HG03354 (cell line): ENCODE data around the gene GCNT1.
A peak's percentile ranks its signal among the peaks of the same experiment; 100 is the strongest.
"Not testable (repeated sequence)": the region's sequence is repeated elsewhere in the genome, so short reads cannot be mapped to it uniquely, and the experiment has no call there.

Source experiments
- ATAC-seq: cut with Tn5 transposase; IDR thresholded peaks from one replicate; pipeline ENCODE4 v1.9.1; 2021; ENCODE audit warnings: mild to moderate bottlenecking; ENCODE audit not compliant: unreplicated experiment, poor library complexity, severe bottlenecking

The GCNT1 gene

DNA sequence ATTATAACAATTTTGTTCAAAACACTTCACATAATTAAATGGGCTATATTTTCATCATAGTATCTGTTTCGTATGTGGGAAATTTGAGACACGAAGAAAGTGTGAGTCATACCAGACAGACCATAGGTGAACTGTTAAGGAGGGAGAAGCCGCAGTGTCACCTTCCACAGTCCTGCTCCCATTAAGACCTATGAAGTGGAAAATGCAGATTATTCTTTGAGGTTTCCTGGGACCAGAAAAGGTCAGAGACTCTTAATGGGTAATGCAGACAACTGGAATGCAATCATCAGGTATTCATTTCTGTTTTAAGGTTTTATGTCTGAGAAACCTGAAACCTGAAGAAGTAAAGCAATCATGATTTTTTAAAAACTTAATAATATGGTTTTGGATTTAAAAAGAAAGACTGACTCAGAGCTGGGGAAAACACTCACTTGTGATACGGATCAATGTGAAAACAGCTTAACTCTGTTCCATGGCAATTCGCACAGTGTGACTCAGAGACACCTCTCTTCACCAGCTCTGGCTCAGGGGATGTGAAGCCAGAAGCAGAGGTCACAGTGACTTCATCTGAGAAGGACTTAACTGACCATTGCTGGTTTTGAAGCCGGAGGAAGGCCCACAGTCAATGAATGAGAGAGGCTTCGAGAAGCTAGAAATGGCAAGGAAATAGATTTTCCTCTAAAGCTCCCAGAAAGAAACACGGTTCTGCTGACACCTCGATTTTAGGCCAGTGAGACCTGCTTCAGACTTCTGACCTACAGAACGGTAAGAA, 17.2 kb upstream of the GCNT1 start:
- ATAC-seq, result peak; percentile 77

DNA sequence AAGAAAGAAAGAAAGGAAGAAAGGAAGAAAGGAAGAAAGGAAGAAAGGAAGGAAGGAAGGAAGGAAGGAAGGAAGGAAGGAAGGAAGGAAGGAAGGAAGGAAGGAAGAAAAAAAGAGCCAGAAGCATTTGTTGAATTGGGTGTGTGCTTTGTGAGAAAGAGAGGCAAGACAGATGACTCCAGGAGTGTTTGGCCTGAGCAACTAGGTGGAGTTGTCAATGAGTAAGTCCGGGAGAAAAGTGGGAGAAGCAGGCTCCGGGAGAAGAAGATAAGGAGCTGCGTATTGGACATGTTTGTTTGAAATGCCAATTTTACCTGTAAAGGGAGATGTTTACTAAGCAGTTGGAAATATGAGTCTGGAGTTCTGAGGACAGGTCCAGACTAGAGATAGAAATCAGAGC, 15.1 kb upstream of the GCNT1 start:
- no peak for ATAC-seq

DNA sequence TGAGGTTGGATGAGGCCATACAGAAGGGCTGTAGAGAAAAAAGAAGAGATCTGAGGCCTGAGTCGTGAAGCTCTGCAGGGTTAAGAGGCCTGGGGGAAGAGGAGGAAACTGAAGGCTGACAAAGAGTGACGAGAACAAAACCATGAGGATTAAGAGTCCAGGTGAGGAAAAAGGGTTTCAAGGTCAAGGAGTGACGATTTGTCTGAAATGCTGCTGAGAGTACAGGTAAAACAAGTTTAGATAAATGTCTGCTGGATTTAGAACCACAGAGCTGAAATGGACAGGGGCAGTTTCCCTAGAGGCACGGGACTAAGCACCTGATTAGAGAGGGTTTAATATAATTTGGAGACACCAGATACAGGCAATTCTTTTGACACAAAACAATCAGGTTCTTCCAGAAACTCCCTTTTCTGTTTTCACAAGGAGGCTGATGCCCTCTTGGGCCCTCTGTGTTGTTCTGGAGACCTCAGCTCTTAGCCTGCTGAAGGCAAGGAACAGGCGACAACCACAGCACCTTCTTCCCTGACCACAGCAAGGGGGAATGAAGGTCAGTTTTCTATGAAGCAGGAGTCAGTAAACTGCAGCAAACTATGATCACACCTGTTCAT, 14.6 kb upstream of the GCNT1 start:
- no peak for ATAC-seq

DNA sequence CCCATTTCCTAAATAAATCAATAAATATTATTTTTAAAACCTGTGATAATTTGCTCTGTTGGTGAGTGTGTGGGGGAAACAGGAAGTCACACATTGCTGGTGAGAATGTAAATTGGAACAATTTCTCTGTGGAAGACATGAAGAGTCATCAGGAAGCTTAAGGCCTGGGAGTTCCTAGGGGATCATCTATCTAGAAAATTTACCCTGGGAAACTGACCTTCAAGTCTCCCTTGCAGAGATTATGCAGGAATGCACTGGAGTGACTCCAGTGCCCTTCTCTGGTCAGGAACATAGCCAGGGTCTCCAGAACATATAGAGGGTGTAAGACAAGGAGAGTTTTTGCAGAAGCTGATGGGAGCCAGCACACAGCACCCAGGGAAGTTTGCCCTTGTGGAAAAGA, 13.0 kb upstream of the GCNT1 start:
- ATAC-seq, result no peak

DNA sequence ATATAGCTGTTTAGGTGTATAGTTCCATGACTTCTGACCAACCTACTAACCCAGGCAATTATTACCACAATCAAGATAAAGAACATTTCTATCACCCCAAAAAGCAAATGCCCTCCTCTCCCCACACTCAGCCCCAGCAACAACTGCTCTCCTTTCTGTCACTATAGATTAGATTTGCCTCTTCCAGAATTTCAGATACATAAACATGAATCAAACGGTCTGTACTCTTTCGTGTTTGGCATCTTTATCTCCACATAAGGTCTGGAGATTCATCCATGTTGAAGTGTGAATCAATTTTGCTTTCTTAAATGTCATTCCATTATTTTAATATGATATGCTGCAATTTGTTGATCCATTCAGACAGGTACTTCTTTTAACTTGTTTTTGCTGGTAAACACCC, 10.5 kb upstream of the GCNT1 start:
- ATAC-seq, result no peak

DNA sequence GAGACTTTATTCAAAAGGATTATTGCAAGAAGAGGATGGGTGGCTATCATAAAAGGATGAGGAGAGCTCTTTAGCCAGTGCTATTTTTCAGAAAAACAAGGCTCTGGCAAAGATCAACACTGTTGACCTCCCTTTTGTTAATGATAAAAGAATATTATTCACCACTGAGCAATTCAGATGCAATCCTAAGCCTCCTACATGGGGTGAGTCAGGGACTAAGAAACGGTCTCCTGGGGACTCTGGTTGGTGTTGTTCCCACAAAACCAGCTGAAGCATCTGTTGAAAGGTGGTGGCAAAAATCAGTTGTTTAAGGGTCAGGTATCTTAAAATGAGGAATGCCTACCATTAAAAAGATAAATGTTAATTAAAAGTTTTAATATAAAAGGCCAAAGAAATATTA, 7.7 kb upstream of the GCNT1 start:
- ATAC-seq, result no peak

DNA sequence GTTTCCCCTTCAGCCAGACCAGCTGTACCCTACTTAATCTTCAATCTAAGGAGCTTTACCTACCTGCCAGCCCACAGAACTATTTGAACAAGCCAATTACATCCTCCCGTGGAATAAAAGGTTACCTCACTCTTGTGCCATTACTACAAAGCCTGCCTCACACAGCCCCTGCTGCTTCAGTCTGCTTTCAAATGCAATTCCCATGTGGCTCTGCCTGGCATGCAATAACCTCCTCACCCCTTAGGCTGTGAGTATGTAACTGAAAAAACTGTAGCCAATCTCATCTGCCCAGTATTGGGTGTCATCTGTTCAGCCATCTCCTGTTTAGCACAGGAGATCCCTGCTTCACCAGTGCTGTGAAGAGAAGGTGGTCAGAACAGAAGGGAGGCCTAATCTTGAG, 6.1 kb upstream of the GCNT1 start:
- ATAC-seq, result no peak

DNA sequence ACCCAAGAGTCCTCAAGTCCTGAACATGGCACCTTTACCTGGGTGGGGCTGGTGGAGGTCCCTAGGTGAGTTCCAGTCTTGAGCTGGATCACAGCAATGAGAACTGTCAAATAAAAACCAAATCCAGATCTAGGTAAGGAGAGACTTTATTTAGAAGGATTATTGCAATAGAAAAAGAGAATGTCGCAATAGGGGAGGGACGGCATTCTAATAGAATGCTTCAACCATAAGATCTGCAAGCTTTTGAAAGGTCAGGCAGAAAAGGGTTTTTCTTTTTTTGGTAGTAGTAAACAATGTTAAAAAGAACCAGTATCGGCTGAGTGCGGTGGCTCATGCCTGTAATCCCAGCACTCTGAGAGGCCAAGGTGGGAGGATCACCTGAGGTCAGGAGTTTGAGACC, 5.2 kb upstream of the GCNT1 start:
- no peak for ATAC-seq

DNA sequence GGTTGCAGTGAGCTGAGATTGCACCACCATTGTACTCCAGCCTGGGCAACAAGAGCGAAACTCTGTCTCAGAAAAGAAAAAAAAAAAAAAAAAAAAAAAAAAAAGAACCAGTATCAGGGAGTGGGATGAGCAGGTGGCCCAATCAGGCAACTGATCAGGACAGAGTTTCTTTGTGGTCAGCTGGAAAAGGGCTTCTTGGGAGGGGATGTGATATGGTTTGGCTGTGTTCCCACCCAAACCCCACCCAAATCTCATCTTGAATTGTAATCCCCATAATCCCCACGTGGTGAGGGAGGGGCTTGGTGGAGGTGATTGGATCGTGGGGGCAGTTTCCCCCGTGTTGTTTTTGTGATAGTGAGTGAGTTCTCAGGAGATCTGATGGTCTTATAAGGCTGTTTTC, 4.7 kb upstream of the GCNT1 start:
- no peak for ATAC-seq

DNA sequence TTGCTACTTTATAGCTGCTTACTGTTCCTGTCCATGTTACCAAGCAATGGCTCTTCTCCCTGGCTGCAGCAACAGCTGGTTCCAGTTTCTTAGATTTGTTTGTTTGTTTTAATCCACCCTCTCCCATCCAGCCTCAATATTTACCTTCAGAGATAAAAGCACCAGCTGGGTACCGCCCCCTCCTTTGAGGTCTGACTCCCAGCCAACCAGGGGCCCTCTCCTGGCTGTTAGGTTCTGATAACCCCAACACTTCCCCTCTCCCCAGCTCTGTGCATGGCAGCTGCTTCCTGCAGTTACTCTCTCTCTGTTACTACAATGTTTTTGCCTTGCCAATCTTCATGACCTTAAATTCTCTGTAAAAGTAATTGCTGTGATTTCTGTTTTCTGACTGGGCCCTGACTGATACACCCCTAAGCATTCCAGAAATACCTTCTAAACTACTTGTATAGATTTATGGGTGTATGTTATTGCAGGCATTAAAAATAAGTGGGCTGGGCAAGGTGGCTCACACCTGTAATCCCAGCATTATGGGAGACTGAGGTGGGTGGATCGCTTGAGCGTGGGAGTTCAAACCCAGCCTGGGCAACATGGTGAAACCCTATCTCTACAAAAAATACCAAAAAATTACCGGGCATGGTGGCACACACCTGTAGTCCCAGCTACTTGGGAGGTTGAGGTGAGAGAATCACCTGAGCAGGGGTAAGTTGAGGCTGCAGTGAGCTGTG, 2.6 kb upstream of the GCNT1 start:
- peak; percentile 29 for ATAC-seq

DNA sequence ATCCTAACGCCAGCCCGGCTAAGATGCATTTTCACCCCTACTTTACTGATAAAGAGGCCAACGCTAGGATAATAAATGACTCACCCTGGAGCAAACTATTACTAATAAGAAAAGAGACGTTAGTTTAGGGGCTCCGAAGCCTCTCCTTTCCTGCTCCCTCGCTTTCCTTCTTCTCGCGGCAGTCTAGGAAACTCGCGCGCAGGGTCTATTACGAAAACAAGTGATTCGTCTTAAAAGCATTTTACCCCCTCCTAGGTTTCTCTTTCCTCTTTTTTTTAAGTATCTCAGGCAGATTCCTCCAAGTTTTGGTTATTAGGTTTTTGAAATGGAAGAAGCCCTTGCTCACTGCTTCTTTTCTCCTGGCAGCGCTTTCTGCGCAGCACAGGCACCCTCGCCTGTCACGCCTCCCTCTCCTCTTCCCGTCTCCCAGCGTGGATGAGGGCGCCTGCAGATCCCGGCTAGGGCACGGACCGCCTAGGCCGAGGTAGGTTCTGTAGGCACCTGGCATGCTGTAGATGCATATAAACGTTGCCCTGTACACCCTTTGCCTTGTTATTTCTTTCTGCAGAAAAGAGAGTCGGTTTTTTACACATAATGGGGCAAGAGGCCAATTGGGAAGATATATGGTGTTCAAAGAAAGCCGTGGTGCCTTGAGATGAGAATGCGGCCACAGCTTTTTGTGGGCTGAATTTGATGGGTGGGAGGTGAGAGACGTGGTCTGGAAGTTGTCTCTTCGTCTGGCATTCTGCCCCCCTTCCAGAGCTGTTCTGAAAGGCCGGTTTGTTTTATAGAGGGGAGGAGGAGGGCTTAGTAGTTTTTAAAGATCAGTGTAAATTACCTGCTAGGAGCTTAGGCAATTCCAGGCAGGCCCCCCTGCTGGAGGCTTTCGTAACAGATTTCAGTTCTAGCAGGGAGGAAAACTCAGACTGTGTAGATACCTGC, 983 bp downstream of the GCNT1 start:
- ATAC-seq, result peak; percentile 4

DNA sequence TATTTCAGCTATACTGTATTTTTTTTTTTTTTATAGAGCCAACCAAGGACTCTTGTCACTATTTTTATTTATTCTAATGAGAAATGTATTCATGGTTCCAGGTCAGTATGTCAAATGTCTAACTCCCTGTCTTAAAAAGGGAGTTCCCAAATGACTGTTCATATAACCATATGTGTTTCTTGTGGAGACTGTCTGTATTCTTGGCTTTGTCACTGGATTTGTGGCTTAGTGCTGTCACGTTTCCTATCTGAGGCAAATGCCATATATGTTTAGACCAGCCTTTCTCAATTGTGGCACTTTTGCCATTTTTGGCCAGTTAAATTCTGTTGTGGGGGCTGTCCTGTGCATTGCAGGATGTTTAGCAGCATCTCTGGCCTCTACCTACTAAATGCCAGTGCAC, 3.1 kb downstream of the GCNT1 start:
- ATAC-seq, result no peak

DNA sequence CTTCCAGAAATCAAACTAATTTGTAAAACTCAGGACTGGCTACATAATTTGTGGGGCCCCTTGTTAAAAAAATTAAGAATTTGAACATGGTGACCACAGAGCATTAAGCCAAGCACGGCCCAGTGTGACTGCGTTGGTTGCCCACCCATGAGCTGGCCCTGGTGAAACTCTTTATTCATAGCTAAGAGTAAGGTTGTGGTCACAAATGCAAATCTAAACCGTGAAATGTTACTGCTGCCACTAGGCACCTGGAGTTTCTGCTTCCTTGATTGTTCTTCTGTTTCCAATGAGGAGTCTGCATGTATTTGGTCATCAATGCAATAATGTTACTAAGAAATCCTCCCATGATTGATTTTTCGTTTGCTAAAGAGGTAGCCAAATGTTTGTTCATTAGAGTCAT, 4.2 kb downstream of the GCNT1 start:
- ATAC-seq, result peak; percentile 40

DNA sequence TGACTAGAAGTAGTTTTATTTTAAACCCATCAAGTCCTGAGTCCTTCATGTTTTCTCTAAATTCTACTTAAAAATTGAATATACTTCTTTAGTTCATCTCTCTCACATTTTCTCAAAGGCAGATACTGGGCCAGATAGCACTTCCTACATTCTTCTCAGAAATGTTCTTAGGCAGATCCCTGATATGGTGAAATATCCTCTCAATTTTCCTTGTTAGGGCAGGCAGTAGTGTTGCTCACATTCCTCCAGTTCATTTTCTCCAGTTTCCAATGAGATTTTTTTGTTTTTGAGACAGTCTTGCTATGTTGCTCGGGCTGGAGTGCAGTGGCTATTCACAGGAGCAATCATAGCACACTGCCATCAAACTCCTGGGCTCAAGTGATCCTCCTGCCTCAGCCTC, 5.7 kb downstream of the GCNT1 start:
- ATAC-seq, result no peak

DNA sequence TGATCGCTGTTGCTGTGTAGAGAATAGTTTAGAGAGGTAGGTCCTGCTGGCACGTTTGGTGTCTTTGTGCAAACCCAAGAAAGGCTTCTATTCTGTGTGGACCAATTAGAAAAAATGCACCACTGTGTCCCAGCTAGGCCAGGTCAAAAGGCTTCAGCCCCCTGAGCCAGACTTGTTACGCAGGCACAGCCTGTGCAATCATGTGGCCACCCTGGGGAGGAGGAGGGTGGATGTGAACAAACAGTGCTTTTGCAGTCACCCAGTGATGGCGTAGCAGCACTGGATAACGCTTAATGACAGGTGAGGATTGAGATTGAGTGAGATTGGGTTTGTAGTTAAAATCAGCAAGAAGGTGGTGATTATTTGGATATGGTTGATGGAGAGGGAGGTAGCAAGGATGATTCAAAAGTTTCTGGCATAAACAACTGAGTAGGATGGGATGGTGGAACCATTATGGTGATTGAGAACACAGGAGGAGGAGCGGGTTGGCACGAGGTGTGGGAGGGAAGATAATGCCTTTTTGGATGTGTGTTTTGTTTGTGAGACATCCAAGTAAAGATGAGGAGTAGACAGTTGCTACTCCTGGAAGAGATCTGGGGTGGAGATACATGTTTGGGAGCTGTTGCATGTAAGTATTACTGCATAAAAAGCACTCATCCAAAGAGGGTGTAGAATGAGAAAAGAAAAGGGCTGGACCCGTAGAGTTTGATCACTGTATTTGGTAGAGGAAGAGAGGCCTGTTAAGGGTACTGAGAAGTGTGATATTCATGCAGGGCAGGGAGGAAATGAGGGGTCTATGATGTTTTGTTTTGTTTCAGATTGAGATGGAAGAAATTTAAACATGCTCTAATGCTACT, 6.7 kb downstream of the GCNT1 start:
- no peak for ATAC-seq

DNA sequence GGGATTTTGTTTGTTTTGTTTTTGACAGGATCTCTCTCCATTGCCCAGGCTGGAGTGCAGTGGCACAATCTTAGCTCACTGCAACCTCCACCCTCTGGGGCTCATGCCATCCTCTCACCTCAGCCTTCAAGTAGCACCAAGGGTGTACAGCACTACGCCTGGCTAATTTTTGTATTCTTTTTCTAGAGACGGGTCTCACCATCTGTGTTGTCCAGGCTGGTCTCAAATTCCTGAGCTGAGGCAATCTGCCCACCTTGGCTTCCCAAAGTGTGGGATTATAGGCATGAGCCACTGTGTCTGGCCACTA, 7.3 kb downstream of the GCNT1 start:
- no peak for ATAC-seq

DNA sequence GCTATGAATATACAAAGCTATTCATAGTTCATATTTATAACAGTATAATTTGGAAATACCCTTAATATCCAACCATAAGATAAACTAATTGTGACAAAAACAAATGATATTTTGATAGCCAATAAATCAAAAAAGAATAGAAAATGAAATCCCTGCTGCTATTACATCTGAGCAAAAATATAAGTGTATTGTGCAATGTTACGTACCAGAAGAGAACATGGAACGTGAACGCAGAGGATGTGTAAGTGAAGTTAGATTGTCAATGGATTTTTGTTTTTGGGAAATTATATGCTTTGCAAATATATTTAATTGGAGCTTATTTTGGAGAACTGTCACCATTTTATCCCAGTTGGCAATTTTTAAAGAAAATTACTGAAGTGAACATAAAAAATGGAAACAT, 15.4 kb downstream of the GCNT1 start:
- no peak for ATAC-seq

DNA sequence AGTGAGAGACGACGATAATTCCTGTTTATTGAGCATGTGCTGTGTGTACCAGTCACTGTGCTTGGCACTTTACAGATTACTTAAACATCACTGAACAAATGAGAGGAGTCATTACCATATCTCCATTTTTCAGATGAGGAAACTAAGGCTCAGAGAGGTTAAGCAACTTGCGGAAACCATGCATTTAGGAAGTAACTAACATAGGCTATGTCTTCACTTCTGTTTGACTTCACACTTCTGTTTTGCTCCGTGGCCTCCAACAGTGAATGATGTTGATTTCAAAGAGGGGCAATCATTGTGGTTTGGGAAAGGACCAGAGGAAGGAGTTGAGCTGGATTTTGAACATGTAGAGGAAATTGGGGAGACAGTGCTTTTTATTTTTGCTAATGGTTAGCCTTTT, 16.7 kb downstream of the GCNT1 start:
- no peak for ATAC-seq

DNA sequence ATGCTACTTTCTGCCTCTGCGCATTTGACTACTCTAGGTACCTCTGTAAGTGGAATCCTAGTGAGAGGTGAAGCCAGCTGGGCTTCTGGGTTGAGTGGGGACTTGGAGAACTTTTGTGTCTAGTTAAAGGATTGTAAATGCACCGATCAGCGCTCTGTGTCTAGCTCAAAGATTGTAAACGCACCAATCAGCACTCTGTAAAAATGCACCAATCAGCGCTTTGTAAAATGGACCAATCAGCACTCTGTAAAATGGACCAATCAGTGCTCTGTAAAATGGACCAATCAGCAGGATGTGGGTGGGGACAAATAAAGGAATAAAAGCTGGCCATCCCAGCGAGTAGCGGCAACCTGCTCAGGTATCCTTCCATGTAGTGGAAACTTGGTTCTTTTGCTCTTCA, 18.8 kb downstream of the GCNT1 start:
- not testable (repeated sequence) for ATAC-seq
